Measurements from ENCODE around the gene SND1.

Gene SND1

DNA sequence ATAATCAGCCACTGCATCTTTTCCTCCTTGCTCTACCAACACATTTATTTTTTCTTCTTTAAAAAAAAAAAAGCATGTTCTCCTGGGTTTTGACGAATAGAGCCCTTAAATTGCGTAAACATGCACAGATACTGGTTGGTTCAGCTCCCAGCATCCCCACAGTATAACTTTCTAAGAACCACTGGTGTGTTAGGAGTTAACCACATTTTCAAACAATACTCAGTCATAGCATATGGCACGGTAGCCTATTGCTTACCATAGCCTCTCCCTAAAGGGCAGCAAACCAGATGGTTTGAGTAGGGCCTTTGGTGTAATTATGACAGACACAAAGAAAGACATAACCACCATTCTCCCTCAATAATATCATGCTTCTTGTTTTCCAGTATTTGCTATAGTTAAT is 234.3 kb downstream of the SND1 start:
- H3K27ac ChIP-seq (ENCODE audit: poor library complexity, severe bottlenecking), result no peak overlapping the region
- no peaks in the 10 kb centered on the region for H3K27me3 ChIP-seq (ENCODE audit: insufficient read depth, poor library complexity, severe bottlenecking)
- no peak for ATAC-seq (ENCODE audit: low read depth)
- H3K4me3 ChIP-seq (ENCODE audit: severe bottlenecking), result no peak overlapping the region
- peaks cover 26% of the 10 kb centered on the region for H3K36me3 ChIP-seq (ENCODE audit: low read depth)
- no peaks in the 10 kb centered on the region for H3K9me3 ChIP-seq (ENCODE audit: severe bottlenecking)
- DNase-seq (ENCODE audit: low spot score), result no peak
- TF ChIP-seq, protein P1, sequence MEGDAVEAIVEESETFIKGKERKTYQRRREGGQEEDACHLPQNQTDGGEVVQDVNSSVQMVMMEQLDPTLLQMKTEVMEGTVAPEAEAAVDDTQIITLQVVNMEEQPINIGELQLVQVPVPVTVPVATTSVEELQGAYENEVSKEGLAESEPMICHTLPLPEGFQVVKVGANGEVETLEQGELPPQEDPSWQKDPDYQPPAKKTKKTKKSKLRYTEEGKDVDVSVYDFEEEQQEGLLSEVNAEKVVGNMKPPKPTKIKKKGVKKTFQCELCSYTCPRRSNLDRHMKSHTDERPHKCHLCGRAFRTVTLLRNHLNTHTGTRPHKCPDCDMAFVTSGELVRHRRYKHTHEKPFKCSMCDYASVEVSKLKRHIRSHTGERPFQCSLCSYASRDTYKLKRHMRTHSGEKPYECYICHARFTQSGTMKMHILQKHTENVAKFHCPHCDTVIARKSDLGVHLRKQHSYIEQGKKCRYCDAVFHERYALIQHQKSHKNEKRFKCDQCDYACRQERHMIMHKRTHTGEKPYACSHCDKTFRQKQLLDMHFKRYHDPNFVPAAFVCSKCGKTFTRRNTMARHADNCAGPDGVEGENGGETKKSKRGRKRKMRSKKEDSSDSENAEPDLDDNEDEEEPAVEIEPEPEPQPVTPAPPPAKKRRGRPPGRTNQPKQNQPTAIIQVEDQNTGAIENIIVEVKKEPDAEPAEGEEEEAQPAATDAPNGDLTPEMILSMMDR (IDR thresholded peaks at IDR 0.05; ENCODE audit: poor library complexity, severe bottlenecking), result no peak
- no peaks in the 10 kb centered on the region for H3K4me1 ChIP-seq (ENCODE audit: insufficient read depth, poor library complexity, severe bottlenecking)

DNA sequence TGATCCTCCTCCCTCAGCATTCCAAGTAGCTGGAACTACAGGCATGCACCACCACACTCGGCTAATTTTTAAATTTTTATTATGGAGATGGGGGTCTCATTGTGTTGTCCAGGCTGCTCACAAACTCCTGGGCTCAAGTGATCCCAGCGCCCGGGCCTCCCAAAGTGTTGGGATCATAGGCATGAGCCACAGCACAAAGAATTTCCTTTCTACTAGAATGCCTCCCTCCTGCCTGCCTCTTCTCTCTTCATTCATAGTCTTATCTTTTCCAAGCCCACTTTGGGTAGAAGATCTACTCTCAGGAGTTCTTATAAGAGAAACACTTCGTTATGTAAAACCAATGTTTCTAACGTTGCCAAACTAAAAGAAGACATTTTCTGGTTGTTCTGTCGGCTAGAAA is 235.1 kb downstream of the SND1 start:
- H3K4me1 ChIP-seq (ENCODE audit: insufficient read depth, poor library complexity, severe bottlenecking), result no peaks in the 10 kb centered on the region
- no peaks in the 10 kb centered on the region for H3K9me3 ChIP-seq (ENCODE audit: severe bottlenecking)
- ATAC-seq (ENCODE audit: low read depth) (no peak), DNase-seq (ENCODE audit: low spot score) (no peak)
- H3K36me3 ChIP-seq (ENCODE audit: low read depth), result peaks cover 26% of the 10 kb centered on the region
- H3K4me3 ChIP-seq (ENCODE audit: severe bottlenecking), result no peak overlapping the region
- H3K27me3 ChIP-seq (ENCODE audit: insufficient read depth, poor library complexity, severe bottlenecking), result no peaks in the 10 kb centered on the region
- TF ChIP-seq, protein P1 (IDR thresholded peaks at IDR 0.05; ENCODE audit: poor library complexity, severe bottlenecking), result no peak
- no peak overlapping the region for H3K27ac ChIP-seq (ENCODE audit: poor library complexity, severe bottlenecking)

DNA sequence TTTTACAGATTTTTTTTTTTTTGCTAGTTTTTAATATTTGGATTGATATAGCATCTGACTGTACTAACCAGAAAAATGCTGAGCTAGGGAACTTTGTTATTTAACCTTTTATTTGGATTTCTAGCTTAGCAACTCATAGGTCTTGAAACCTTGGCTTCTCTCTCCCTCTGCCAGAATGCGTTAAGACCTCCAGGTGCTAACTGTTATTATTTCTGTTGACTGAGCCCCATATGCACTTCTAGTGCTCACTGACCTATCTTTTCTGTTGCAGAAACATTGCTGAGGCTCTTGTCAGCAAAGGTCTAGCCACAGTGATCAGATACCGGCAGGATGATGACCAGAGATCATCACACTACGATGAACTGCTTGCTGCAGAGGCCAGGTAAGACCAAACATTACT is 235.6 kb downstream of the SND1 start:
- ATAC-seq (ENCODE audit: low read depth), result no peak
- Histone ChIP-seq H3K36me3 (ENCODE audit: low read depth) (peaks cover 28% of the 10 kb centered on the region), H3K4me1 (ENCODE audit: insufficient read depth, poor library complexity, severe bottlenecking) (no peaks in the 10 kb centered on the region)

DNA sequence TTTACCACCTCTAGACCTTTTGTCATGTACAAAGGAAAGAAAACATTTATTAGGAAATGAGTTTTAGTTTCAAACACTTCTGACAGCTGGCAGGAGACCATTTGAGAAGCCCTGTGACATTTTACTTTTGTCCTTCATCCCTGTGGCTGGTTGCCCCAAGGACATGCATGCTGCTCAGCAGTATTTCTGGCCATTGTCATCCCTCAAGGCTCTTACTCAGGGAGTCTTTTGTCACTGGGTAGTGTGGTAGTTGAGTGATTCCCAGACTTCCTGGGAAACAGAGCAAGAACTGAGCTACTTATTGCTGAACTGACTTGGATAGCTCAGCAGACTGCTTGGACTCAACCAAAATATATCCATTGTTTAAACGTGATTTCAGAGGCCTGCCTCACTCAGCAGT is 236.4 kb downstream of the SND1 start:
- DNase-seq (ENCODE audit: low spot score) (no peak), ATAC-seq (ENCODE audit: low read depth) (no peak)
- Histone ChIP-seq H3K36me3 (ENCODE audit: low read depth) (peaks cover 28% of the 10 kb centered on the region), H3K27me3 (ENCODE audit: insufficient read depth, poor library complexity, severe bottlenecking) (no peaks in the 10 kb centered on the region), H3K27ac (ENCODE audit: poor library complexity, severe bottlenecking) (no peak overlapping the region), H3K4me1 (ENCODE audit: insufficient read depth, poor library complexity, severe bottlenecking) (peaks cover 3% of the 10 kb centered on the region), H3K4me3 (ENCODE audit: severe bottlenecking) (no peak overlapping the region), H3K9me3 (ENCODE audit: severe bottlenecking) (no peaks in the 10 kb centered on the region)
- TF ChIP-seq, protein P1 (IDR thresholded peaks at IDR 0.05; ENCODE audit: poor library complexity, severe bottlenecking), result no peak

More for the DNA sequence above, 235.6 kb downstream of the SND1 start:
- no peak for DNase-seq (ENCODE audit: low spot score)
- Histone ChIP-seq H3K27ac (ENCODE audit: poor library complexity, severe bottlenecking) (no peak overlapping the region), H3K9me3 (ENCODE audit: severe bottlenecking) (no peaks in the 10 kb centered on the region), H3K4me3 (ENCODE audit: severe bottlenecking) (no peak overlapping the region), H3K27me3 (ENCODE audit: insufficient read depth, poor library complexity, severe bottlenecking) (no peaks in the 10 kb centered on the region)
- TF ChIP-seq, protein P1 (IDR thresholded peaks at IDR 0.05; ENCODE audit: poor library complexity, severe bottlenecking), result no peak

DNA sequence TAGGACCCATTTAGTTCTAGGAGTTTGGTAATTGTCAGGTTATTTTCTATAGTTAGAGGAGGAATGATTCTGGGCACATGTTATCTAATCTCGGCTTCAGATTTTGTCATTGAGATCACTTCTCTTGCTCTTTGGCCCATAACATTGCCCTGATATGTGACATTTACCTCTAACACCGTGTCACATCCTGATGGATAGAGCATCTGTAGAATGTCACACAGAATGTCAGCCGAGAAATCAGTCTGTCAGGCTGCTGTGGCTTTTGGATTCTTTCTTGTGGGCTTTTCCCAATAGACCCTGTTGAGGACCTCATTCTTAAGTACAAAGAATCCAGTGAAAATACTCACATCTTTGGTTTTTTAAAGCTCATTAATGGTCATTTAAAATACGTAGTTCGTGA is 236.8 kb downstream of the SND1 start:
- DNase-seq (ENCODE audit: low spot score), result no peak
- H3K27me3 ChIP-seq (ENCODE audit: insufficient read depth, poor library complexity, severe bottlenecking), result no peaks in the 10 kb centered on the region
- no peaks in the 10 kb centered on the region for H3K9me3 ChIP-seq (ENCODE audit: severe bottlenecking)
- no peak overlapping the region for H3K27ac ChIP-seq (ENCODE audit: poor library complexity, severe bottlenecking)
- no peak for ATAC-seq (ENCODE audit: low read depth)
- H3K4me3 ChIP-seq (ENCODE audit: severe bottlenecking), result no peak overlapping the region
- H3K36me3 ChIP-seq (ENCODE audit: low read depth), result peaks cover 28% of the 10 kb centered on the region
- peaks cover 7% of the 10 kb centered on the region for H3K4me1 ChIP-seq (ENCODE audit: insufficient read depth, poor library complexity, severe bottlenecking)
- TF ChIP-seq, protein P1 (IDR thresholded peaks at IDR 0.05; ENCODE audit: poor library complexity, severe bottlenecking), result no peak
